Gastroesophageal sphincter (tissue), 4 donors: ENCODE measurements around the gene ZNF778. TPM values are rescaled to one million over a fixed set of nuclear protein-coding genes. Genes with fewer than 3 reads are reported as not detected.

Experiments
- ATAC-seq: fragments of 150-250 bp; one replicate; pipeline ENCODE4 v1.9.1; 2016; ENCODE audit warnings: mild to moderate bottlenecking, moderate library complexity
- H3K27ac ChIP-seq, 4 donors: fragments of 200-600 bp; sonication (generic) in 3 of 4; 1 replicate in 3 of 4; 2 replicates in 1 of 4; pipeline ENCODE4 v1.5.1; 2016 to 2019
- H3K27me3 ChIP-seq: fragments of 200-600 bp; sonication (generic); one replicate; pipeline ENCODE4 v1.5.1; 2019
- H3K36me3 ChIP-seq, 2 donors: fragments of 200-600 bp; sonication (generic); one replicate each; pipeline ENCODE4 v1.5.1; 2019; ENCODE audit warnings: control low read depth in 1 of 2
- H3K4me1 ChIP-seq, 3 donors: fragments of 200-600 bp; sonication (generic); 1 replicate in 2 of 3; 2 replicates in 1 of 3; pipeline ENCODE4 v1.5.1; 2016 to 2019; ENCODE audit warnings: control low read depth in 2 of 3
- H3K4me3 ChIP-seq, 2 donors: fragments of 200-600 bp; sonication (generic); one replicate each; pipeline ENCODE4 v1.5.1; 2019; ENCODE audit warnings: mild to moderate bottlenecking in 1 of 2, moderate library complexity in 1 of 2
- H3K9me3 ChIP-seq, 3 donors: fragments of 200-600 bp; sonication (generic); one replicate each; pipeline ENCODE4 v1.5.1; 2017 to 2019; ENCODE audit warnings: control low read depth in 2 of 3
- CTCF ChIP-seq, 4 experiments: fragments of 200-600 bp in 2 of 4; fragments of 450-650 bp in 2 of 4; sonication (generic) in 1 of 4; IDR thresholded peaks; one replicate each; pipeline ENCODE4 v1.5.1; 2017 to 2019; ENCODE audit warnings: antibody characterized with exemption in 4 of 4, mild to moderate bottlenecking in 2 of 4, moderate library complexity in 2 of 4
- EP300 ChIP-seq: sonication (generic); formaldehyde crosslinking; IDR thresholded peaks from one replicate; pipeline ENCODE4 v1.6.1; 2017; ENCODE audit warnings: antibody characterized with exemption, mild to moderate bottlenecking
- POLR2A ChIP-seq, 2 donors: fragments of 450-650 bp; IDR thresholded peaks; one replicate each; pipeline ENCODE4 v1.6.1; 2017; ENCODE audit warnings: antibody characterized with exemption in 2 of 2, mild to moderate bottlenecking in 2 of 2, moderate library complexity in 1 of 2
- POLR2AphosphoS5 ChIP-seq: sonication (generic); formaldehyde crosslinking; IDR thresholded peaks from one replicate; pipeline ENCODE4 v1.6.1; 2017; ENCODE audit warnings: antibody characterized with exemption
- WGBS, 2 donors: methylation state at CpG; one replicate each; pipeline ENCODE4 v1.1.5; 2018; ENCODE audit warnings: low coverage in 1 of 2; 5-methylcytosine and 5-hydroxymethylcytosine counted together
- total RNA-seq, 4 donors: library from RNA; depleted of rRNA; stranded (reverse); fragments of >200 nt; gene quantifications; one replicate each; pipeline ENCODE4 v1.1.0, GENCODE V29; 2016

The ZNF778 gene
- total RNA-seq, 4 donors from 2014 or later, result 11.1 to 28.0 (median 12.4) TPM

DNA sequence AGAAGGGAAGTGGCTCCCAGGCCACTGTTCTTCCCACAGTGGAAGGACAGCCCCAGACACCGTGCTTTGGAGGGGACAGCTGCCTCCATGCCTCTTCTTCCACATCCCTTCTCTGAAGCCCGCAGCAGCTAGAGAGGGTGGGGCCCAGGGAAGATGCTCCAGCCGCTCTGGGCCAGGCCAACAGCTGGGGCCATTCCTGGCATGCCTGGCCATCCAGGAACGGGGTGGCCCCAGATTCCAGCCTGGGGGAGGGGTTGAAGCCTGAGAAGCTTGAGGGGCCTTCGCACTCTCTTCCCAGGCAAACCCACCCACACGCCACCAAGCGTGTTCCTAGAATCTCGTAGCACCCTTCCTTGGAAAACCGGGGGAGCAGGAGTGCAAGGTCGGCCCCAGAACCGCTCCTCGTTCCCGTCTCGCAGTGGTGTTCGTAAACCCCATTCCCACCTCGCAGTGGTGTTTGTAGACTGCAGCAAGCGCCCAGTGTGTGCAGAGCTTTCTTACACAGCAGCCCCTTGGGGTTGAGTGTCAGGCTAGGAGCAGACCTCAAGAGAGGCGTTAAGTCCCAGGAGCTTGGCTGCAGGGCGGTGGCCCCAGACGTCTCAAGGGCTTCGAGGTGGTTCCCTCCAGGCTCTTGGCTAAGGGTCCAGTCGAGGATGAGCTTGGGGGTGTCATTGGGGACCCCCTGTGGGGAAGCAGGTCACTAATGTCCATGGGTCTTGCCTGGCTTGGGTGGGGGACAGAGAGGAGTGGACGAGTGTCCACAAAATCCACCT is 43.3 kb upstream of the ZNF778 start:
- TF ChIP-seq EP300, result no peak
- no peak for TF ChIP-seq POLR2A (IDR thresholded peaks at IDR 0.05)
- no peak for TF ChIP-seq CTCF (IDR thresholded peaks at IDR 0.05)
- no peak for TF ChIP-seq POLR2AphosphoS5
- no peak for ATAC-seq
- H3K4me1 ChIP-seq, result peaks cover 0 to 25% (median 15%) of the 10 kb centered on the region in 3 donors
- no peak overlapping the region for H3K27ac ChIP-seq
- H3K9me3 ChIP-seq, result no peaks in the 10 kb centered on the region
- 84% methylated on average over 2 of the region's 23 CpGs; no CpG with 5 or more reads in 1 of the 2 donors for WGBS, 2 donors
- H3K4me3 ChIP-seq, result no peak overlapping the region
- H3K36me3 ChIP-seq, result no peaks in the 10 kb centered on the region
- peaks cover 90% of the 10 kb centered on the region for H3K27me3 ChIP-seq

- no peak overlapping the region for H3K4me3 ChIP-seq
- TF ChIP-seq POLR2AphosphoS5, result no peak
- TF ChIP-seq EP300, result no peak
- TF ChIP-seq POLR2A (IDR thresholded peaks at IDR 0.05), result no peak
- TF ChIP-seq CTCF (IDR thresholded peaks at IDR 0.05), result no peak
- H3K27ac ChIP-seq, result no peak overlapping the region
- peaks cover 90% of the 10 kb centered on the region for H3K27me3 ChIP-seq
- 100% methylated on average over 1 of the region's 14 CpGs; no CpG with 5 or more reads in 1 of the 2 donors for WGBS, 2 donors
- peaks cover 0 to 23% (median 15%) of the 10 kb centered on the region in 3 donors for H3K4me1 ChIP-seq
- H3K36me3 ChIP-seq, result no peaks in the 10 kb centered on the region
- no peaks in the 10 kb centered on the region for H3K9me3 ChIP-seq
- ATAC-seq, result no peak
Observed at GRCh38 chr16:89174877-89175276, 42.6 kb upstream of the ZNF778 start.

DNA sequence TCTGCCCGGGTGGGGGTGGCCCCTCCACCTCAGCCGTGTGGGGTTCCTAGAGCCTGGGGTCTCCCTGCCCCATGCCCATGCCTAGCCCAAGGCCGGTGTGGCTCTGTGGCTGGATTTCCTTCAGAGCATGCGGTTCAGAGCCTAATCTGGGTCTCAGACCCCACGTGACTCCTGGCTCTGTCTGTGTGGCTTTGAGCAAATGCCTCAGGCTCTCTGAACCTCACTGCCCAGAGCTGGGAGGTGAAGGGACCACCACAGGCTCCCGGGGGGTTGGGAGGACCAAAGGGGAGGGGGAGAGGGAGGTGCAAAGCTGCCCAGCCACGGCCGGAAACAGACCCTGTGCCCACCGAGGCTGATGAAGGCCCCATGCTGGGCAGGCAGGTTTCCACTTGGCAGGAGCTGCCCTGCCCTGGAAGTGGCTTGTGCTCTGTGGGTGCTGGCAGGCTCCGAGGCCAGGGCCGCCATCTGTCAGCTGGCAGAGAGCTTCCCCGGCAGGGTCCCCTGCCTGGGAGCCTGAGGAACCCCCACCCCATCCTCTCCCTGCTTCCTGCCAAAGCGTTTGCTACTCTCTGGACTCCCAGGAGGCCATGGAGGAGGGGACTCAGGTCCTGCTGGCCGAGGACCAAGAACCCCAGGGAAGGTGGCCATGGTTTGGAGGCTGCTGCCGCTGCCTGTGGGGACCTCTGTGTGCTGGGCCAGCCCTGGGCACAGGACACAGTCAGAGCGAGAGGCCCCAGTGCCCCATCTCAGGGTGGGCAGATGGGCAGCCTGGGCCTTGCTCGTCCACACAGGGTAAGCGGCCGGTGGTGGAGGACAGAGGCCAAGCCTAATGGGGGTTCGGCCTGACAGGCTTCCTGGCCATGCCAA is 42.0 kb upstream of the ZNF778 start:
- no peak for ATAC-seq
- Histone ChIP-seq H3K36me3 (no peaks in the 10 kb centered on the region), H3K27ac (no peak overlapping the region), H3K4me3 (no peak overlapping the region), H3K4me1 (peaks cover 0 to 17% (median 12%) of the 10 kb centered on the region in 3 donors), H3K9me3 (no peaks in the 10 kb centered on the region), H3K27me3 (peaks cover 90% of the 10 kb centered on the region)
- WGBS, 2 donors, result no CpG with 5 or more reads among the region's 20 CpGs
- TF ChIP-seq EP300, result no peak
- no peak for TF ChIP-seq CTCF (IDR thresholded peaks at IDR 0.05)
- TF ChIP-seq POLR2A (IDR thresholded peaks at IDR 0.05), result no peak
- TF ChIP-seq POLR2AphosphoS5, result no peak

- ATAC-seq, result no peak
- no peak overlapping the region for H3K4me3 ChIP-seq
- no CpG with 5 or more reads among the region's 27 CpGs for WGBS, 2 donors
- peaks cover 0 to 10% (median 5%) of the 10 kb centered on the region in 3 donors for H3K4me1 ChIP-seq
- H3K9me3 ChIP-seq, result no peaks in the 10 kb centered on the region
- no peak overlapping the region for H3K27ac ChIP-seq
- H3K27me3 ChIP-seq, result peaks cover 90% of the 10 kb centered on the region
- TF ChIP-seq POLR2AphosphoS5 (no peak), CTCF (IDR thresholded peaks at IDR 0.05) (no peak), EP300 (no peak), POLR2A (IDR thresholded peaks at IDR 0.05) (no peak)
- H3K36me3 ChIP-seq, result no peaks in the 10 kb centered on the region
Observed at GRCh38 chr16:89176147-89176690, 41.3 kb upstream of the ZNF778 start.
